ENCODE results near the gene FLYWCH2.

DNA sequence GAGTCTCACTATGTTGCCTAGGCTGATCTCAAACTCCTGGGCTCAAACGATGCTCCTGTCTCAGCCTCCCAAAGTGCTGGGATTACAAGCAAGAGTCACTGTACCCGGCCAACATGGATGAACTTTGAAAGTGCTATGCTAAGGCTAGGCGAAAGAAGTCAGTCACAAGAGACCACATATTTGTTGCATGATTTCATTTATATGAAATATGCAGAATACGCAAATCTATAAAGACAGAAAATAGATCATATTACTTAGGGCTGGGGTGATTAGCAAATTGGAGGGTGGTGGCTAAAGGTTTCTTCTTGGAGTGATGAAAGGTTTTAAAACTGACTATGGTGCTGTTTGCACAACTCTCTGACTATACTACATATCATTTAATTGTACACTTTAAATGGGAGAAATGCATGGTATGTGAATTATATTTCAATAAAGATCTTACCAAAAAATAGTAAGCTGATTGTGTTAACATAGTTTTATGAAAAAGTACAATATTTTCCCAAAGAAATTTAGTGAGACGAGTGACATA lies 27.5 kb downstream of the FLYWCH2 start:
- TF ChIP-seq, protein P1, sequence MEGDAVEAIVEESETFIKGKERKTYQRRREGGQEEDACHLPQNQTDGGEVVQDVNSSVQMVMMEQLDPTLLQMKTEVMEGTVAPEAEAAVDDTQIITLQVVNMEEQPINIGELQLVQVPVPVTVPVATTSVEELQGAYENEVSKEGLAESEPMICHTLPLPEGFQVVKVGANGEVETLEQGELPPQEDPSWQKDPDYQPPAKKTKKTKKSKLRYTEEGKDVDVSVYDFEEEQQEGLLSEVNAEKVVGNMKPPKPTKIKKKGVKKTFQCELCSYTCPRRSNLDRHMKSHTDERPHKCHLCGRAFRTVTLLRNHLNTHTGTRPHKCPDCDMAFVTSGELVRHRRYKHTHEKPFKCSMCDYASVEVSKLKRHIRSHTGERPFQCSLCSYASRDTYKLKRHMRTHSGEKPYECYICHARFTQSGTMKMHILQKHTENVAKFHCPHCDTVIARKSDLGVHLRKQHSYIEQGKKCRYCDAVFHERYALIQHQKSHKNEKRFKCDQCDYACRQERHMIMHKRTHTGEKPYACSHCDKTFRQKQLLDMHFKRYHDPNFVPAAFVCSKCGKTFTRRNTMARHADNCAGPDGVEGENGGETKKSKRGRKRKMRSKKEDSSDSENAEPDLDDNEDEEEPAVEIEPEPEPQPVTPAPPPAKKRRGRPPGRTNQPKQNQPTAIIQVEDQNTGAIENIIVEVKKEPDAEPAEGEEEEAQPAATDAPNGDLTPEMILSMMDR (IDR thresholded peaks at IDR 0.05; ENCODE audit: insufficient read depth, low read depth, low read length): no peak
- TF ChIP-seq EZH2 (IDR thresholded peaks at IDR 0.05; ENCODE audit: insufficient read depth, low read length): no peak
